ENCODE data around the gene KRTAP4-6.
"Not testable (repeated sequence)": the region's sequence is repeated elsewhere in the genome, so short reads cannot be mapped to it uniquely, and the experiment has no call there.

DNA sequence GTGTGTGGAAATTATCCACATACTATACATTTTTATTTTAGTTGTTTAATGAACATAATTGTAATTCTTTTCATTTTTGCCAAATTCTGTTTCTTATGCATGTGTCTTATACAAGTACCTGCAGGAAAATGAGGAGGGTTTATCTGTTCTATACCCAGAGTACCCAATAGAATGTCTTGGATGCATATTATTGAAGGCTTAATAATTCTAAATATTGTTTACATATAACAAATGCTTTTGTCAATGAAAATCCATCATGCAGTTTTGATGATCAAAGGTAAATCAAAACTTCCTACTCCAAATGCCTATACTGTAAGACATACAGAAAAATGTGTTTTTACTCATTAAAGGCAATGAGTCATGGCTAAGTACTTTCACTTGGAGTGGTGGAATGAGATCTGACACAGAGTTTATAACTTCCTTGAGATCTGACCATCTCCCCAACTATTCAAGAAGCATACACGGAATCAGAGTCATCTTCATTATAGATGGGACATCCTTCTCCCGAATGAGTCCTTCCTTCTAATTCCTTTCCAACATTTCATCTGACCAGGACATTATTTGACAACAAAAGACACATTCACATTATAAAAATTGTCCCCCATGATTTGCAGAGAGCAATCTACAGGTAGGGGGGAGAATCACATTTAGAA, 35.8 kb downstream of the KRTAP4-6 start:
- TF ChIP-seq, protein P1, sequence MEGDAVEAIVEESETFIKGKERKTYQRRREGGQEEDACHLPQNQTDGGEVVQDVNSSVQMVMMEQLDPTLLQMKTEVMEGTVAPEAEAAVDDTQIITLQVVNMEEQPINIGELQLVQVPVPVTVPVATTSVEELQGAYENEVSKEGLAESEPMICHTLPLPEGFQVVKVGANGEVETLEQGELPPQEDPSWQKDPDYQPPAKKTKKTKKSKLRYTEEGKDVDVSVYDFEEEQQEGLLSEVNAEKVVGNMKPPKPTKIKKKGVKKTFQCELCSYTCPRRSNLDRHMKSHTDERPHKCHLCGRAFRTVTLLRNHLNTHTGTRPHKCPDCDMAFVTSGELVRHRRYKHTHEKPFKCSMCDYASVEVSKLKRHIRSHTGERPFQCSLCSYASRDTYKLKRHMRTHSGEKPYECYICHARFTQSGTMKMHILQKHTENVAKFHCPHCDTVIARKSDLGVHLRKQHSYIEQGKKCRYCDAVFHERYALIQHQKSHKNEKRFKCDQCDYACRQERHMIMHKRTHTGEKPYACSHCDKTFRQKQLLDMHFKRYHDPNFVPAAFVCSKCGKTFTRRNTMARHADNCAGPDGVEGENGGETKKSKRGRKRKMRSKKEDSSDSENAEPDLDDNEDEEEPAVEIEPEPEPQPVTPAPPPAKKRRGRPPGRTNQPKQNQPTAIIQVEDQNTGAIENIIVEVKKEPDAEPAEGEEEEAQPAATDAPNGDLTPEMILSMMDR (IDR thresholded peaks at IDR 0.05), result not testable (repeated sequence)
- TF ChIP-seq POLR2A (IDR thresholded peaks at IDR 0.05), result not testable (repeated sequence)

Measured in ovary (tissue), 3 donors.